ENCODE measurements around the gene COX5A.

DNA sequence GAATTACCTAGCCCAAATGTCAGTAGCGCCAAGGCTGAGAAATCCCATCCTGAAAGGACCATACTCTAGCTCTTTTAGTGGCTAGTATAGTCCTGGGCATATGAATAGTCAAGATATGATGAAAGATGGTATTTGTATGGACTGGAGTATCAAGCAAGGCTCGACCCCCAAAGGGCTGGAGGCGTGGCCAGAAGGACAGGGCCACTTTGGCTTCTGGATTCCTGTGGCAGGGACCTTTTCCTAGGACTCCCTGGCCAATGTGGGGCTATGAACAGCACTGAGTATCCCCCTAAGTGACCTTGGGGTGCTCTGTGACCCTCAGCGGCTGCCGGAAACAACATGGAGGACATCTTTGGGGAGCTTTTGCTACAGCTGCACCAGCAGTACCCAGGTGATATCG lies 42.0 kb downstream of the COX5A start:
- no peak for TF ChIP-seq EZH2 (IDR thresholded peaks at IDR 0.05; ENCODE audit: low read length, missing control alignments)
- TF ChIP-seq, protein P1, sequence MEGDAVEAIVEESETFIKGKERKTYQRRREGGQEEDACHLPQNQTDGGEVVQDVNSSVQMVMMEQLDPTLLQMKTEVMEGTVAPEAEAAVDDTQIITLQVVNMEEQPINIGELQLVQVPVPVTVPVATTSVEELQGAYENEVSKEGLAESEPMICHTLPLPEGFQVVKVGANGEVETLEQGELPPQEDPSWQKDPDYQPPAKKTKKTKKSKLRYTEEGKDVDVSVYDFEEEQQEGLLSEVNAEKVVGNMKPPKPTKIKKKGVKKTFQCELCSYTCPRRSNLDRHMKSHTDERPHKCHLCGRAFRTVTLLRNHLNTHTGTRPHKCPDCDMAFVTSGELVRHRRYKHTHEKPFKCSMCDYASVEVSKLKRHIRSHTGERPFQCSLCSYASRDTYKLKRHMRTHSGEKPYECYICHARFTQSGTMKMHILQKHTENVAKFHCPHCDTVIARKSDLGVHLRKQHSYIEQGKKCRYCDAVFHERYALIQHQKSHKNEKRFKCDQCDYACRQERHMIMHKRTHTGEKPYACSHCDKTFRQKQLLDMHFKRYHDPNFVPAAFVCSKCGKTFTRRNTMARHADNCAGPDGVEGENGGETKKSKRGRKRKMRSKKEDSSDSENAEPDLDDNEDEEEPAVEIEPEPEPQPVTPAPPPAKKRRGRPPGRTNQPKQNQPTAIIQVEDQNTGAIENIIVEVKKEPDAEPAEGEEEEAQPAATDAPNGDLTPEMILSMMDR (conservative IDR thresholded peaks at IDR 0.05 in 1 of 2, IDR thresholded peaks at IDR 0.05 in 1 of 2; ENCODE audit: low read depth in 1 of 2, low read length in 2 of 2), result no peak

Measured in fibroblast of lung (primary cell).